Fibroblast of lung (primary cell): ENCODE results near the gene OTUB1.

Experiments
- CTCF ChIP-seq, 2 donors: IDR thresholded peaks in 1 of 2; conservative IDR thresholded peaks in 1 of 2; 1 replicate in 1 of 2; 2 replicates in 1 of 2; pipeline ENCODE4 v1.5.1; 2011 to 2012; ENCODE audit warnings: low read length in 2 of 2, control low read depth in 1 of 2, inconsistent platforms in 1 of 2, low read depth in 1 of 2, mild to moderate bottlenecking in 1 of 2
- EZH2 ChIP-seq: IDR thresholded peaks from 2 replicates; pipeline ENCODE4 v1.5.1; 2012; ENCODE audit warnings: low read length, control low read depth, mild to moderate bottlenecking; ENCODE audit errors: missing control alignments

GRCh38 chr11:64041846-64042245 is 55.6 kb downstream of the OTUB1 start:
- TF ChIP-seq CTCF (conservative IDR thresholded peaks at IDR 0.05 in 1 of 2, IDR thresholded peaks at IDR 0.05 in 1 of 2; ENCODE audit: low read depth in 1 of 2, low read length in 2 of 2) (no peak), EZH2 (no peak)
